Measurements from ENCODE around the gene HOXD4. TPM values are rescaled to one million over a fixed set of nuclear protein-coding genes. Genes with fewer than 3 reads are reported as not detected.

Gene HOXD4
- total RNA-seq, 2 experiments from 2014 or later, result not detected

DNA sequence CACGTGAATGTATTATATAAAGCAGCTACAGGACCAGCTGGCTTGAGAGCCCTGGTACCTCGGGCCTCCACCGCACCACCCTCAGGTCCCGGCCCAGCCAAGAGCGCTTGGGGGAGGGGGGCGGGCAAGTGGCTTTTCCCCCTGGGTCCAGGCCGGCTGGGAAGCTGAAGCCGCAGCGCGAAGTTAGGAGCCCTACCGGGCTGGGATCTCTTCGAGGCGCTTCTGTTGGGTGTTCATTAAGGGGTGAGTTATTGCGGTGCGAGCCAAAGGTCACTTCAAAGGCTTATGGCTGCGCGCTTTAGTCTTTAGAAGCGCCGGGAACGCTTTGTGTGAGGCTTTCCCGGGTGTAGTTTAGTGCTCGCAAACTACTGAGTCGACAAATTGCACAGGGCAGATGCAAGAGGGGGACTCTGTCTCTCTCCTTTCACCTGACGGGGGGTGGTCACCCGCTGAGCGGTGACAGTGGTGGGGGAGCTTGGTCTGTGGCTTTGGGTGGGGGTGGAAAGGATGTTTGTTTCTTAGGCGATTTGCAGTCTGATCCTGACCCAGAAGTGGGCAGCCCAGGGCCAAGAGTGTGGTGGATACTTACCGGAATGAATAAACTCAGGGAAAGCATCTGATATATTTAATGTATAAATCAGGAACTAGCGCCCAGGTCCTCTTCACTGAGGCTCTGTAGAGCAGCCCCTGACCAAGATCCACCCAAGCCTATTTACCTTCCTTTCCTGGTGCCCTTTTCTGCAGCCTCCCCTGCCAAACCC, 11.7 kb downstream of the HOXD4 start:
- POLR2A ChIA-PET, result no interaction called here
- no peak overlapping the region for H3K4me3 ChIP-seq (ENCODE audit: low read length)
- CTCF ChIA-PET, result no interaction called here

DNA sequence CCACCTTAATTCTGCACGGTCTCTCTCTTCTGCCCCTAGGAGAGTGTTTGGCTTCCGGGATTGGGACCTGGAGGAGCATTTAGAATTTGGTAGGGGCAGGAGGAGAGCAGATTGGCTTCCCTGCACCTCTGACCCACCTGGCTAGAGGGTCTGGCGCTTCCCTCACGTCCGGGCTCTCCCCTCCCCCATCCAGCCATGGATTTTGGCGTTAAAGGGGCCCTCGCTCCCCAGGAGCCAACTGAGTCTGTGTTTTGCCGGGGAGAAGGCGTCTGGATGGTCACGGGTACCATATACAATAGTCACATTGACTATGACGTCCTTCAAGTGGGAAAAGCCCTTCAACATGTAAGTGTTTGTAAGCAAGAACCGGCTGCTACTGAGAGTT, 12.3 kb downstream of the HOXD4 start:
- Mint-ChIP-seq H3K36me3 (ENCODE audit: low read depth) (peaks cover 5% of the 10 kb centered on the region), H3K4me3 (no peak overlapping the region), H3K27ac (no peak overlapping the region), H3K4me1 (ENCODE audit: low read depth) (peaks cover 17% of the 10 kb centered on the region), H3K27me3 (peaks cover 96% of the 10 kb centered on the region), H3K9me3 (no peaks in the 10 kb centered on the region)
- H3K27ac ChIP-seq (ENCODE audit: low read depth in 1 of 2, low read length in 2 of 2), result no peak overlapping the region
- H3K27me3 ChIP-seq (ENCODE audit: control insufficient read depth in 1 of 2, insufficient read depth in 2 of 2, low read length in 2 of 2), result peaks cover 82 to 97% of the 10 kb centered on the region in 2 experiments
- H3K4me3 ChIP-seq (ENCODE audit: low read length), result no peak overlapping the region
- intact Hi-C loops (cut with DNase I, micrococcal nuclease), result no loop called here
- H3K36me3 ChIP-seq (ENCODE audit: insufficient read depth, low read length), result no peaks in the 10 kb centered on the region
- ChIA-PET CTCF (no interaction called here), POLR2A (no interaction called here)
- peaks cover 26% of the 10 kb centered on the region for H3K4me1 ChIP-seq (ENCODE audit: insufficient read depth, low read length)
- H3K9me3 ChIP-seq (ENCODE audit: control insufficient read depth in 1 of 2, insufficient read depth in 1 of 2, low read length in 2 of 2), result peaks cover 0 to 58% of the 10 kb centered on the region in 2 experiments
- TF ChIP-seq, protein P1, sequence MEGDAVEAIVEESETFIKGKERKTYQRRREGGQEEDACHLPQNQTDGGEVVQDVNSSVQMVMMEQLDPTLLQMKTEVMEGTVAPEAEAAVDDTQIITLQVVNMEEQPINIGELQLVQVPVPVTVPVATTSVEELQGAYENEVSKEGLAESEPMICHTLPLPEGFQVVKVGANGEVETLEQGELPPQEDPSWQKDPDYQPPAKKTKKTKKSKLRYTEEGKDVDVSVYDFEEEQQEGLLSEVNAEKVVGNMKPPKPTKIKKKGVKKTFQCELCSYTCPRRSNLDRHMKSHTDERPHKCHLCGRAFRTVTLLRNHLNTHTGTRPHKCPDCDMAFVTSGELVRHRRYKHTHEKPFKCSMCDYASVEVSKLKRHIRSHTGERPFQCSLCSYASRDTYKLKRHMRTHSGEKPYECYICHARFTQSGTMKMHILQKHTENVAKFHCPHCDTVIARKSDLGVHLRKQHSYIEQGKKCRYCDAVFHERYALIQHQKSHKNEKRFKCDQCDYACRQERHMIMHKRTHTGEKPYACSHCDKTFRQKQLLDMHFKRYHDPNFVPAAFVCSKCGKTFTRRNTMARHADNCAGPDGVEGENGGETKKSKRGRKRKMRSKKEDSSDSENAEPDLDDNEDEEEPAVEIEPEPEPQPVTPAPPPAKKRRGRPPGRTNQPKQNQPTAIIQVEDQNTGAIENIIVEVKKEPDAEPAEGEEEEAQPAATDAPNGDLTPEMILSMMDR (IDR thresholded peaks at IDR 0.05), result no peak
- no peak for DNase-seq
- no peak for ATAC-seq (ENCODE audit: poor library complexity)

More for the DNA sequence above, 11.7 kb downstream of the HOXD4 start:
- DNase-seq (no peak), ATAC-seq (ENCODE audit: poor library complexity) (no peak)
- H3K9me3 ChIP-seq (ENCODE audit: control insufficient read depth in 1 of 2, insufficient read depth in 1 of 2, low read length in 2 of 2), result peaks cover 0 to 62% of the 10 kb centered on the region in 2 experiments
- Mint-ChIP-seq H3K4me1 (ENCODE audit: low read depth) (peaks cover 21% of the 10 kb centered on the region), H3K27ac (no peak overlapping the region), H3K9me3 (no peaks in the 10 kb centered on the region), H3K4me3 (no peak overlapping the region), H3K27me3 (peaks cover 96% of the 10 kb centered on the region), H3K36me3 (ENCODE audit: low read depth) (peaks cover 5% of the 10 kb centered on the region)
- peaks cover 29% of the 10 kb centered on the region for H3K4me1 ChIP-seq (ENCODE audit: insufficient read depth, low read length)
- peaks cover 82 to 99% of the 10 kb centered on the region in 2 experiments for H3K27me3 ChIP-seq (ENCODE audit: control insufficient read depth in 1 of 2, insufficient read depth in 2 of 2, low read length in 2 of 2)
- H3K36me3 ChIP-seq (ENCODE audit: insufficient read depth, low read length), result no peaks in the 10 kb centered on the region
- intact Hi-C loops (cut with DNase I, micrococcal nuclease), result no loop called here
- H3K27ac ChIP-seq (ENCODE audit: low read depth in 1 of 2, low read length in 2 of 2), result no peak overlapping the region
- TF ChIP-seq, protein P1 (IDR thresholded peaks at IDR 0.05), result no peak

DNA sequence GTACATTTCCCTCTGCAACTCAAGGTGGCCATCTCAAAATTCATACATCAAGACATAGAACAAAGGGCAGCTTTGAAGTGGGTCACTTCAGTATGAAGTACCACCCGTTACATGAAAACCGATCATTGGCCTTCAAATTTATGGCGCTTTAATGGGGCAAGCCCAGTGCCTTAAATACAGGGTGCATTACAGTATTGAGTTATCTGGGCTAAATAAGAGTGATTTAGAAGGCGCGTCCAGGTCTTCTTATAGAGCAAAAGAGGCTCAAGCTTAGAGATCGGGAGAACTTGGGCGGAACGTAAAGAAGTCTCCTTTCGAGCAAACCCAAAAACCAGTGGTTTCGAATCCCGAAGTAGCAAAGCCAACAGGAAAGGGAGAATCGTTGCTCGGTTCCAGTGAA, 12.9 kb downstream of the HOXD4 start:
- Histone ChIP-seq H3K9me3 (ENCODE audit: control insufficient read depth in 1 of 2, insufficient read depth in 1 of 2, low read length in 2 of 2) (peaks cover 0 to 56% of the 10 kb centered on the region in 2 experiments), H3K4me3 (ENCODE audit: low read length) (no peak overlapping the region), H3K27me3 (ENCODE audit: control insufficient read depth in 1 of 2, insufficient read depth in 2 of 2, low read length in 2 of 2) (peaks cover 84 to 97% of the 10 kb centered on the region in 2 experiments), H3K4me1 (ENCODE audit: insufficient read depth, low read length) (peaks cover 25% of the 10 kb centered on the region), H3K27ac (ENCODE audit: low read depth in 1 of 2, low read length in 2 of 2) (no peak overlapping the region), H3K36me3 (ENCODE audit: insufficient read depth, low read length) (no peaks in the 10 kb centered on the region)
- no peak for ATAC-seq (ENCODE audit: poor library complexity)
- Mint-ChIP-seq H3K9me3 (no peaks in the 10 kb centered on the region), H3K4me1 (ENCODE audit: low read depth) (peaks cover 17% of the 10 kb centered on the region), H3K4me3 (no peak overlapping the region), H3K27me3 (peaks cover 97% of the 10 kb centered on the region), H3K27ac (no peak overlapping the region), H3K36me3 (ENCODE audit: low read depth) (peaks cover 5% of the 10 kb centered on the region)
- no peak for DNase-seq
- ChIA-PET CTCF (no interaction called here), POLR2A (no interaction called here)
- intact Hi-C loops (cut with DNase I, micrococcal nuclease), result no loop called here
- TF ChIP-seq, protein P1 (IDR thresholded peaks at IDR 0.05), result no peak
